Measurements from ENCODE around the gene MAP2K1. TPM values are rescaled to one million over a fixed set of nuclear protein-coding genes. Genes with fewer than 3 reads are reported as not detected.

MAP2K1 gene
- total and polyA plus RNA-seq, 2 of the 4 experiments (the other 2 are of a cell fraction), result 34.7 to 37.8 TPM

DNA sequence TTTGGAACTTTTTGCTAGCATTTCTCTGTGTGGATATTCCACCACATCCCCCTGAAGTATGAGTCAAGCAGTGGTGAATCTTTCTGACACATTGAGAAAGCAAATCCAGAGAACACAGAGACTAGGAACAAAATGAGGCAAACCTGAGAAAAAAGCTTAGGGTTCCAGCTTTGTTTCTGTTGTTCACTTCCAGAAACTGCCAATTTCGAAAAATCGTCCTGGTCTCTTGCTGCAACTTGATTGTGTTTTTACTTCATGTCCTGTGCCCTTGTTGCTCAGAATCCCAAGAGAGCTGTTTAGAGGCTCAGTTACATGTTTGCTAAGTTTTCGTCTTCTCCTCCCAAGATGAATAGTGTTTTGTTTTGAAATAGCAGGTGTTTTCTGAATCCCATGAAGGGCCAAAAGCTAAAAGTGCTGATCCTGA lies 13.7 kb downstream of the MAP2K1 start:
- no peak overlapping the region for H2AK9ac ChIP-seq (replicated peaks; ENCODE audit: low read depth, low read length, poor library complexity)
- H3K14ac ChIP-seq (replicated peaks; ENCODE audit: low read depth, low read length), result no peak overlapping the region
- ChIA-PET POLR2A (ENCODE audit: unreplicated experiment) (no interaction called here), CTCF (no interaction called here)
- no peak overlapping the region for H3K23ac ChIP-seq (ENCODE audit: low read depth, low read length)
- no peak overlapping the region for H2AK5ac ChIP-seq (ENCODE audit: low read depth, low read length)
- DNase-seq (peak; percentile 60), ATAC-seq (ENCODE audit: low read depth) (peak; percentile 76)
- WGBS, 2 experiments (ENCODE audit: extremely low coverage in 2 of 2, insufficient read length in 1 of 2), result 60% methylated on average over 2 of the region's 3 CpGs; no CpG with 5 or more reads in 1 of the 2 experiments
- no peak overlapping the region for H3K4me3 ChIP-seq (ENCODE audit: insufficient read depth, low read depth, low read length)
- peaks cover 21% of the 10 kb centered on the region for H3K9me1 ChIP-seq (ENCODE audit: insufficient read depth, low read length)
- in situ Hi-C loops (cut with MboI; ENCODE audit: low sequenced_read_pairs), result no loop called here
- no peak overlapping the region for H2BK20ac ChIP-seq (ENCODE audit: low read depth, low read length)
- H3K4me2 ChIP-seq (ENCODE audit: low read depth, low read length), result peak overlapping the region; percentile 38; the same call in 1 of the 2 replicates
- H2AFZ ChIP-seq (replicated peaks; ENCODE audit: low read length, poor library complexity), result no peak overlapping the region
- H3K79me1 ChIP-seq (ENCODE audit: low read depth in 1 of 2, low read length in 2 of 2), result peaks cover 19 to 77% of the 10 kb centered on the region in 2 experiments
- no peak overlapping the region for H2BK15ac ChIP-seq (ENCODE audit: low read depth, low read length)
- H4K5ac ChIP-seq (ENCODE audit: low read depth, low read length), result no peak overlapping the region
- no TSS peak for BruUV-seq (replicated peaks)
- H2BK5ac ChIP-seq (ENCODE audit: low read depth, low read length, poor library complexity, severe bottlenecking), result no peak overlapping the region
- peaks cover 76% of the 10 kb centered on the region for H4K20me1 ChIP-seq (ENCODE audit: insufficient read depth, low read length)
- no peak overlapping the region for H3K27ac ChIP-seq (ENCODE audit: insufficient read depth, low read length)
- H2BK120ac ChIP-seq (ENCODE audit: low read depth, low read length), result no peak overlapping the region
- H3K56ac ChIP-seq (ENCODE audit: extremely low read depth, insufficient read depth, low read length), result no peak overlapping the region
- H3K4ac ChIP-seq (ENCODE audit: low read depth, low read length), result no peak overlapping the region
- TF ChIP-seq, protein P1, sequence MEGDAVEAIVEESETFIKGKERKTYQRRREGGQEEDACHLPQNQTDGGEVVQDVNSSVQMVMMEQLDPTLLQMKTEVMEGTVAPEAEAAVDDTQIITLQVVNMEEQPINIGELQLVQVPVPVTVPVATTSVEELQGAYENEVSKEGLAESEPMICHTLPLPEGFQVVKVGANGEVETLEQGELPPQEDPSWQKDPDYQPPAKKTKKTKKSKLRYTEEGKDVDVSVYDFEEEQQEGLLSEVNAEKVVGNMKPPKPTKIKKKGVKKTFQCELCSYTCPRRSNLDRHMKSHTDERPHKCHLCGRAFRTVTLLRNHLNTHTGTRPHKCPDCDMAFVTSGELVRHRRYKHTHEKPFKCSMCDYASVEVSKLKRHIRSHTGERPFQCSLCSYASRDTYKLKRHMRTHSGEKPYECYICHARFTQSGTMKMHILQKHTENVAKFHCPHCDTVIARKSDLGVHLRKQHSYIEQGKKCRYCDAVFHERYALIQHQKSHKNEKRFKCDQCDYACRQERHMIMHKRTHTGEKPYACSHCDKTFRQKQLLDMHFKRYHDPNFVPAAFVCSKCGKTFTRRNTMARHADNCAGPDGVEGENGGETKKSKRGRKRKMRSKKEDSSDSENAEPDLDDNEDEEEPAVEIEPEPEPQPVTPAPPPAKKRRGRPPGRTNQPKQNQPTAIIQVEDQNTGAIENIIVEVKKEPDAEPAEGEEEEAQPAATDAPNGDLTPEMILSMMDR (conservative IDR thresholded peaks at IDR 0.05; ENCODE audit: low read depth, low read length), result no peak
- TF ChIP-seq CEBPB (IDR thresholded peaks at IDR 0.05; ENCODE audit: low read depth, low read length) (no peak), FOS (IDR thresholded peaks at IDR 0.05; ENCODE audit: low read depth, low read length) (no peak), CHD1 (IDR thresholded peaks at IDR 0.05; ENCODE audit: low read depth, low read length) (no peak), MAFK (IDR thresholded peaks at IDR 0.05; ENCODE audit: low read depth, low read length) (no peak), RCOR1 (IDR thresholded peaks at IDR 0.05; ENCODE audit: insufficient replicate concordance, low read length) (no peak), RAD21 (IDR thresholded peaks at IDR 0.05; ENCODE audit: low read length) (no peak), BHLHE40 (IDR thresholded peaks at IDR 0.05; ENCODE audit: low read depth, low read length) (no peak), MXI1 (IDR thresholded peaks at IDR 0.05; ENCODE audit: borderline replicate concordance, low read depth, low read length) (no peak), RFX5 (IDR thresholded peaks at IDR 0.05; ENCODE audit: low read depth, low read length) (no peak), MAZ (IDR thresholded peaks at IDR 0.05; ENCODE audit: borderline replicate concordance, low read depth, low read length) (no peak), SMC3 (IDR thresholded peaks at IDR 0.05; ENCODE audit: low read depth, low read length) (no peak), POLR2A (IDR thresholded peaks at IDR 0.05; ENCODE audit: low read depth, low read length) (no peak), NFE2L2 (IDR thresholded peaks at IDR 0.05; ENCODE audit: low read depth, low read length) (no peak)
- TF ChIP-seq, protein P2, sequence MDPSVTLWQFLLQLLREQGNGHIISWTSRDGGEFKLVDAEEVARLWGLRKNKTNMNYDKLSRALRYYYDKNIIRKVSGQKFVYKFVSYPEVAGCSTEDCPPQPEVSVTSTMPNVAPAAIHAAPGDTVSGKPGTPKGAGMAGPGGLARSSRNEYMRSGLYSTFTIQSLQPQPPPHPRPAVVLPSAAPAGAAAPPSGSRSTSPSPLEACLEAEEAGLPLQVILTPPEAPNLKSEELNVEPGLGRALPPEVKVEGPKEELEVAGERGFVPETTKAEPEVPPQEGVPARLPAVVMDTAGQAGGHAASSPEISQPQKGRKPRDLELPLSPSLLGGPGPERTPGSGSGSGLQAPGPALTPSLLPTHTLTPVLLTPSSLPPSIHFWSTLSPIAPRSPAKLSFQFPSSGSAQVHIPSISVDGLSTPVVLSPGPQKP (IDR thresholded peaks at IDR 0.05; ENCODE audit: borderline replicate concordance, low read depth, low read length), result no peak
- TF ChIP-seq, protein P3, sequence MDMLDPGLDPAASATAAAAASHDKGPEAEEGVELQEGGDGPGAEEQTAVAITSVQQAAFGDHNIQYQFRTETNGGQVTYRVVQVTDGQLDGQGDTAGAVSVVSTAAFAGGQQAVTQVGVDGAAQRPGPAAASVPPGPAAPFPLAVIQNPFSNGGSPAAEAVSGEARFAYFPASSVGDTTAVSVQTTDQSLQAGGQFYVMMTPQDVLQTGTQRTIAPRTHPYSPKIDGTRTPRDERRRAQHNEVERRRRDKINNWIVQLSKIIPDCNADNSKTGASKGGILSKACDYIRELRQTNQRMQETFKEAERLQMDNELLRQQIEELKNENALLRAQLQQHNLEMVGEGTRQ (IDR thresholded peaks at IDR 0.05; ENCODE audit: low read depth, low read length), result no peak
- H3K4me1 ChIP-seq (ENCODE audit: control insufficient read depth, insufficient read depth, low read length), result peaks cover 12% of the 10 kb centered on the region
- H3K27me3 ChIP-seq (ENCODE audit: control insufficient read depth, insufficient read depth, low read length), result no peaks in the 10 kb centered on the region
- H4K8ac ChIP-seq (ENCODE audit: low read depth in 2 of 2, low read length in 2 of 2), result no peak overlapping the region
- no peaks in the 10 kb centered on the region for H3K9me3 ChIP-seq (ENCODE audit: control insufficient read depth, insufficient read depth, low read length)
- peaks cover 2% of the 10 kb centered on the region; the same call in 1 of the 2 replicates for H3K36me3 ChIP-seq (ENCODE audit: control insufficient read depth, insufficient read depth, low read length)
- intact Hi-C loops (cut with micrococcal nuclease), result no loop called here
- no peak overlapping the region for H4K91ac ChIP-seq (ENCODE audit: insufficient read depth, low read depth, low read length)
- dilution Hi-C loops (cut with HindIII; ENCODE audit: low sequenced_read_pairs, unreplicated experiment), result loop anchor here (25.0 kb wide), 1 partner anchor 88 kb away; no protein-coding TSS in a partner anchor
- no peak overlapping the region for H3K9ac ChIP-seq (ENCODE audit: low read depth, low read length)
- H3K18ac ChIP-seq (ENCODE audit: low read depth, low read length), result no peak overlapping the region

Measured in IMR-90 (cell line).